NT2/D1 (cell line): Measurements from ENCODE around the gene RTN4RL1.

Experiments used
- YY1 ChIP-seq: IDR thresholded peaks from 2 replicates; pipeline ENCODE4 v1.6.1; 2011; ENCODE audit not compliant: insufficient read length, insufficient read depth
- ZNF274 ChIP-seq: IDR thresholded peaks from 2 replicates; pipeline ENCODE4 v1.6.1; 2011; ENCODE audit warnings: mild to moderate bottlenecking, low read depth, low read length

GRCh38 chr17:1965556-1966273, 59.4 kb downstream of the RTN4RL1 start:
- TF ChIP-seq ZNF274, result no peak
- no peak for TF ChIP-seq YY1
